Peyer's patch (tissue), 4 donors: ENCODE measurements around the gene FOLH1.

Source experiments
- CTCF ChIP-seq, 6 experiments: fragments of 450-650 bp in 4 of 6; fragments of 200-600 bp in 2 of 6; sonication (generic) in 1 of 6; IDR thresholded peaks; one replicate each; pipeline ENCODE4 v1.5.1; 2017 to 2019; ENCODE audit warnings: antibody characterized with exemption in 6 of 6, mild to moderate bottlenecking in 3 of 6, moderate library complexity in 1 of 6
- POLR2A ChIP-seq, 2 donors: fragments of 450-650 bp; IDR thresholded peaks; one replicate each; pipeline ENCODE4 v1.5.1; 2017; ENCODE audit warnings: antibody characterized with exemption in 2 of 2, mild to moderate bottlenecking in 2 of 2, moderate library complexity in 2 of 2

- no peak for TF ChIP-seq POLR2A (IDR thresholded peaks at IDR 0.05)
- TF ChIP-seq CTCF (IDR thresholded peaks at IDR 0.05): no peak
Measured at GRCh38 chr11:49208006-49208721, at the start of gene FOLH1.
